Spleen (tissue), 11 donors: ENCODE results near the gene C16orf95. TPM values are rescaled to one million over a fixed set of nuclear protein-coding genes. Genes with fewer than 3 reads are reported as not detected.
"Not testable (repeated sequence)": the region's sequence is repeated elsewhere in the genome, so short reads cannot be mapped to it uniquely, and the experiment has no call there.

ENCODE experiments used
- DNase-seq: peaks from one replicate; pipeline ENCODE4 v3.0.0-alpha.2; 2020
- H3K27ac ChIP-seq, 8 donors: fragments of 200-600 bp; sonication (generic) in 7 of 8; 1 replicate in 4 of 8; 2 replicates in 4 of 8; pipeline versions ENCODE4 v1.5.0 to v1.8.0; 2016 to 2021; ENCODE audit warnings: inconsistent platforms in 4 of 8, mild to moderate bottlenecking in 4 of 8, moderate library complexity in 1 of 8
- H3K27me3 ChIP-seq, 7 donors: fragments of 200-600 bp; sonication (generic) in 6 of 7; replicated peaks in 1 of 7; 1 replicate in 4 of 7; 2 replicates in 3 of 7; pipeline versions ENCODE4 v1.5.0 to v1.8.0; 2016 to 2021; ENCODE audit warnings: inconsistent platforms in 3 of 7, mild to moderate bottlenecking in 1 of 7
- H3K36me3 ChIP-seq, 6 donors: fragments of 200-600 bp; sonication (generic) in 5 of 6; 1 replicate in 4 of 6; 2 replicates in 2 of 6; pipeline versions ENCODE4 v1.5.0 to v1.8.0; 2016 to 2021; ENCODE audit warnings: inconsistent platforms in 2 of 6
- H3K4me1 ChIP-seq, 6 donors: fragments of 200-600 bp; sonication (generic) in 5 of 6; 1 replicate in 3 of 6; 2 replicates in 3 of 6; pipeline versions ENCODE4 v1.5.0 to v1.8.0; 2016 to 2021; ENCODE audit warnings: inconsistent platforms in 3 of 6
- H3K4me3 ChIP-seq, 8 donors: fragments of 200-600 bp; sonication (generic) in 7 of 8; 1 replicate in 4 of 8; 2 replicates in 4 of 8; pipeline versions ENCODE4 v1.5.0 to v1.8.0; 2016 to 2021; ENCODE audit warnings: inconsistent platforms in 4 of 8, mild to moderate bottlenecking in 4 of 8, moderate library complexity in 2 of 8
- H3K9me3 ChIP-seq, 8 donors: fragments of 200-600 bp; sonication (generic) in 7 of 8; 1 replicate in 4 of 8; 2 replicates in 4 of 8; pipeline versions ENCODE4 v1.5.0 to v1.8.0; 2016 to 2021; ENCODE audit warnings: inconsistent platforms in 4 of 8
- CTCF ChIP-seq, 11 experiments: fragments of 200-600 bp in 7 of 11; fragments of 450-650 bp in 4 of 11; sonication (generic) in 4 of 11; IDR thresholded peaks in 8 of 11; conservative IDR thresholded peaks in 3 of 11; 1 replicate in 7 of 11; 2 replicates in 4 of 11; pipeline versions ENCODE4 v1.4.0 to v1.8.0; 2016 to 2021; ENCODE audit warnings: antibody characterized with exemption in 11 of 11, inconsistent platforms in 4 of 11, mild to moderate bottlenecking in 1 of 11
- POLR2A ChIP-seq, 3 donors: fragments of 450-650 bp; IDR thresholded peaks; one replicate each; pipeline ENCODE4 v1.5.1; 2017; ENCODE audit warnings: antibody characterized with exemption in 3 of 3, mild to moderate bottlenecking in 1 of 3
- POLR2AphosphoS5 ChIP-seq, 3 donors: sonication (generic); formaldehyde crosslinking; IDR thresholded peaks; one replicate each; pipeline ENCODE4 v1.5.1; 2017; ENCODE audit warnings: antibody characterized with exemption in 3 of 3
- WGBS, 5 donors: extraction: QIAGEN DNeasy Blood & Tissue Kit in 3 of 5; methylation state at CpG; one replicate each; pipeline versions ENCODE4 v1.1.5 to v1.1.7; 2013 to 2018; 5-methylcytosine and 5-hydroxymethylcytosine counted together
- intact Hi-C: fragments of 100-400 bp; cut with DNase I; formaldehyde crosslinking; loops from one replicate; pipeline ENCODE4 v1.15.0; 2023; ENCODE audit warnings: low total_unique reads
- polyA plus RNA-seq, 3 donors: library from polyadenylated mRNA; stranded (reverse); fragments of 200-250 nt; gene quantifications; one replicate each; pipeline ENCODE4 v1.2.1, GENCODE V29; 2013
- total RNA-seq, 7 donors: library from RNA; depleted of rRNA in 3 of 7; stranded (reverse); fragments of >200 nt in 3 of 7; fragmentation: NEBNext Ultra II Directional in 4 of 7; extraction: Animal tissue kit (Norgen Biotek cat#: 25700) in 4 of 7; gene quantifications; one replicate each; pipeline versions ENCODE4 v1.1.0 to v1.2.1, GENCODE V29; 2016 to 2021
- donor health status: healthy with polysubstance abuse.
- donor health status: DM: no; HTN: no; CAD: no; lungs with moderate emphysema.
- donor health status: DM: no; HTN: no; CAD: no.
- donor health status: Bipolar disorder and iron deficiency.
- donor health status: healthy.
- donor health status: DM: no; HTN: no; CAD: no.
- donor health status: DM: yes; HTN: yes; CAD: no.

The C16orf95 gene
- total and polyA plus RNA-seq, 10 donors = 1.0 to 2.9 (median 2.1) TPM; not detected in 2

GRCh38 chr16:87340198-87340597 lies 23.0 kb upstream of the C16orf95 start:
- TF ChIP-seq POLR2AphosphoS5 (IDR thresholded peaks at IDR 0.05) (no peak), POLR2A (IDR thresholded peaks at IDR 0.05) (no peak), CTCF (IDR thresholded peaks at IDR 0.05 in 8 of 11, conservative IDR thresholded peaks at IDR 0.05 in 3 of 11) (no peak)
- no peaks in the 10 kb centered on the region for H3K9me3 ChIP-seq
- WGBS, 5 donors = 93 to 97% (median 95%) methylated on average over 5 of the region's 5 CpGs
- H3K27ac ChIP-seq = no peak overlapping the region
- intact Hi-C loops = no loop called here
- peaks cover 3 to 83% (median 49%) of the 10 kb centered on the region in 6 donors for H3K36me3 ChIP-seq
- DNase-seq = no peak
- no peak overlapping the region for H3K4me3 ChIP-seq
- peaks cover 0 to 29% (median 17%) of the 10 kb centered on the region in 6 donors for H3K4me1 ChIP-seq
- H3K27me3 ChIP-seq = no peaks in the 10 kb centered on the region

GRCh38 chr16:87339724-87340105 lies 22.5 kb upstream of the C16orf95 start:
- H3K27me3 ChIP-seq, H3K4me3 ChIP-seq, H3K9me3 ChIP-seq, H3K27ac ChIP-seq, DNase-seq, intact Hi-C loops: not testable (repeated sequence)
- peaks cover 3 to 87% (median 53%) of the 10 kb centered on the region in 6 donors for H3K36me3 ChIP-seq
- WGBS, 5 donors = 96 to 99% (median 97%) methylated on average over 11 of the region's 11 CpGs
- H3K4me1 ChIP-seq = peaks cover 0 to 24% (median 12%) of the 10 kb centered on the region in 6 donors

GRCh38 chr16:87339086-87339723 lies 22.0 kb upstream of the C16orf95 start:
- H3K27ac ChIP-seq = no peak overlapping the region
- H3K27me3 ChIP-seq = no peaks in the 10 kb centered on the region
- no peak for DNase-seq
- TF ChIP-seq CTCF (IDR thresholded peaks at IDR 0.05 in 8 of 11, conservative IDR thresholded peaks at IDR 0.05 in 3 of 11) (no peak), POLR2AphosphoS5 (IDR thresholded peaks at IDR 0.05) (no peak), POLR2A (IDR thresholded peaks at IDR 0.05) (no peak)
- H3K4me3 ChIP-seq = no peak overlapping the region
- intact Hi-C loops = no loop called here
- H3K4me1 ChIP-seq = peaks cover 0 to 19% (median 7%) of the 10 kb centered on the region in 6 donors
- H3K9me3 ChIP-seq = no peaks in the 10 kb centered on the region
- 92 to 95% (median 93%) methylated on average over 14 to 17 of the region's 17 CpGs for WGBS, 5 donors
- peaks cover 3 to 88% (median 57%) of the 10 kb centered on the region in 6 donors for H3K36me3 ChIP-seq

- Histone ChIP-seq H3K4me3 (no peak overlapping the region), H3K9me3 (no peaks in the 10 kb centered on the region), H3K4me1 (peaks cover 0 to 14% (median 5%) of the 10 kb centered on the region in 6 donors), H3K36me3 (peaks cover 3 to 88% (median 57%) of the 10 kb centered on the region in 6 donors), H3K27me3 (no peaks in the 10 kb centered on the region), H3K27ac (no peak overlapping the region)
- intact Hi-C loops = no loop called here
- no peak for DNase-seq
- 90 to 96% (median 94%) methylated on average over 14 to 18 of the region's 18 CpGs for WGBS, 5 donors
- no peak for TF ChIP-seq CTCF (IDR thresholded peaks at IDR 0.05 in 8 of 11, conservative IDR thresholded peaks at IDR 0.05 in 3 of 11)
- no peak for TF ChIP-seq POLR2AphosphoS5 (IDR thresholded peaks at IDR 0.05)
- TF ChIP-seq POLR2A (IDR thresholded peaks at IDR 0.05) = no peak
Measured at GRCh38 chr16:87338155-87338765, 21.1 kb upstream of the C16orf95 start.
